Bronchial epithelial cell (primary cell): Measurements from ENCODE around the gene PLPP4. TPM values are rescaled to one million over a fixed set of nuclear protein-coding genes. Genes with fewer than 3 reads are reported as not detected.

Experiments
- DNase-seq: peaks from one replicate; pipeline ENCODE4 v3.0.0-alpha.2; 2010; ENCODE audit warnings: low read depth
- FAIRE-seq: peaks from 2 replicates; lab custom pipeline; 2011; peaks lifted over from hg19 to GRCh38; lab: Jason Lieb, UNC
- H3K27me3 ChIP-seq: 2 replicates; pipeline ENCODE4 v1.5.1; 2011; ENCODE audit warnings: low read length; ENCODE audit not compliant: control insufficient read depth, insufficient read depth
- H3K36me3 ChIP-seq: 2 replicates; pipeline ENCODE4 v1.5.1; 2011; ENCODE audit warnings: low read length; ENCODE audit not compliant: control insufficient read depth, insufficient read depth
- H3K4me3 ChIP-seq: 2 replicates; pipeline ENCODE4 v1.5.1; 2011; ENCODE audit warnings: mild to moderate bottlenecking, low read depth, low read length, control low read depth
- total RNA-seq: library from RNA; depleted of rRNA; stranded (reverse); fragments of >200 nt; gene quantifications from 2 replicates; pipeline ENCODE4 v1.2.1, GENCODE V29; 2014
- TF ChIP-seq, protein P1 (sequence below): IDR thresholded peaks from 2 replicates; pipeline ENCODE4 v1.5.1; 2011; ENCODE audit warnings: mild to moderate bottlenecking, moderate library complexity, low read length, control low read depth, inconsistent platforms; ENCODE audit not compliant: insufficient read depth, severe bottlenecking

The PLPP4 gene
- total RNA-seq, 1 donor from 2014 or later = 0.26 TPM

DNA sequence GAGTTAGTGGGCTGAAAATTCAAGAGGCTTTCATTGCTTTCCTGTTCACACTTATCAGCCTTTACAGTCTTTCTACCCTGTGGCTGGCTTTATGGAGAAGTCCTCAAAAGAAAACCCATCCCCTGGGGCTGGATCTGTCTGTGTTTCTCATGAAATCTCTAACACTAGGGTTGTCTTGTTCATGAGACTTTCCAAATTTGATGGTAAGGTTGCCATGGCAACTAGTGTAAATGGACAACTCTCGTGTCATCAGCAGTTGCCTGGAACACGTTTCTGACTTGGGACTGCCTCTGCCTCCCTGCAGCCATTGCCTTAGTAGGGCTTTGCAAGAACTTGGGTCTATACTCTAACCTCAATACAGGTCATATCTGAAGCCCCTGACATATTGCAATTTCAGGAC is 35.8 kb upstream of the PLPP4 start:
- DNase-seq = no peak
- TF ChIP-seq, protein P1, sequence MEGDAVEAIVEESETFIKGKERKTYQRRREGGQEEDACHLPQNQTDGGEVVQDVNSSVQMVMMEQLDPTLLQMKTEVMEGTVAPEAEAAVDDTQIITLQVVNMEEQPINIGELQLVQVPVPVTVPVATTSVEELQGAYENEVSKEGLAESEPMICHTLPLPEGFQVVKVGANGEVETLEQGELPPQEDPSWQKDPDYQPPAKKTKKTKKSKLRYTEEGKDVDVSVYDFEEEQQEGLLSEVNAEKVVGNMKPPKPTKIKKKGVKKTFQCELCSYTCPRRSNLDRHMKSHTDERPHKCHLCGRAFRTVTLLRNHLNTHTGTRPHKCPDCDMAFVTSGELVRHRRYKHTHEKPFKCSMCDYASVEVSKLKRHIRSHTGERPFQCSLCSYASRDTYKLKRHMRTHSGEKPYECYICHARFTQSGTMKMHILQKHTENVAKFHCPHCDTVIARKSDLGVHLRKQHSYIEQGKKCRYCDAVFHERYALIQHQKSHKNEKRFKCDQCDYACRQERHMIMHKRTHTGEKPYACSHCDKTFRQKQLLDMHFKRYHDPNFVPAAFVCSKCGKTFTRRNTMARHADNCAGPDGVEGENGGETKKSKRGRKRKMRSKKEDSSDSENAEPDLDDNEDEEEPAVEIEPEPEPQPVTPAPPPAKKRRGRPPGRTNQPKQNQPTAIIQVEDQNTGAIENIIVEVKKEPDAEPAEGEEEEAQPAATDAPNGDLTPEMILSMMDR = no peak
- Histone ChIP-seq H3K27me3 (peaks cover 2% of the 10 kb centered on the region), H3K36me3 (no peaks in the 10 kb centered on the region), H3K4me3 (no peak overlapping the region)
- no peak for FAIRE-seq

DNA sequence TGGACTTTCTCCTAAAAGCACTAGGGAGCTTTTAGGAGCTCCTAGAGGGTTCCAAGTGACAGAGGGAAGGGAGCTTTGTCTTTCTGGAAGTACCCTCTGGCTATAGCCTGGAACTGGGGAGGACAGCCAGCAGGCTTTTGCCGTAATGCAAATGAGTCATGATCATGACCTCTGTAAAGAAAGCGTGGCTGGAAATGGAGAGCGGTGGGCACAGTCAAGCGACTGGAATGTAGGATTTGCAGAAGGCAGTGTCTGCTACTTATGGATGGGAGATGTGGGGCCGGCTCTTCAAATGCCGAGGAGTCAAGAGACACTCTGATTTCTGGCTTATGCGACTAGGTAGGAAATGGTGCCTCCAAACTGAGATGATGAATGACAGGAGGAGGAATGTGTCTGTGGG is 34.6 kb upstream of the PLPP4 start:
- Histone ChIP-seq H3K27me3 (peaks cover 2% of the 10 kb centered on the region), H3K4me3 (no peak overlapping the region), H3K36me3 (no peaks in the 10 kb centered on the region)
- DNase-seq = peak; percentile 50
- TF ChIP-seq, protein P1 = no peak
- no peak for FAIRE-seq

DNA sequence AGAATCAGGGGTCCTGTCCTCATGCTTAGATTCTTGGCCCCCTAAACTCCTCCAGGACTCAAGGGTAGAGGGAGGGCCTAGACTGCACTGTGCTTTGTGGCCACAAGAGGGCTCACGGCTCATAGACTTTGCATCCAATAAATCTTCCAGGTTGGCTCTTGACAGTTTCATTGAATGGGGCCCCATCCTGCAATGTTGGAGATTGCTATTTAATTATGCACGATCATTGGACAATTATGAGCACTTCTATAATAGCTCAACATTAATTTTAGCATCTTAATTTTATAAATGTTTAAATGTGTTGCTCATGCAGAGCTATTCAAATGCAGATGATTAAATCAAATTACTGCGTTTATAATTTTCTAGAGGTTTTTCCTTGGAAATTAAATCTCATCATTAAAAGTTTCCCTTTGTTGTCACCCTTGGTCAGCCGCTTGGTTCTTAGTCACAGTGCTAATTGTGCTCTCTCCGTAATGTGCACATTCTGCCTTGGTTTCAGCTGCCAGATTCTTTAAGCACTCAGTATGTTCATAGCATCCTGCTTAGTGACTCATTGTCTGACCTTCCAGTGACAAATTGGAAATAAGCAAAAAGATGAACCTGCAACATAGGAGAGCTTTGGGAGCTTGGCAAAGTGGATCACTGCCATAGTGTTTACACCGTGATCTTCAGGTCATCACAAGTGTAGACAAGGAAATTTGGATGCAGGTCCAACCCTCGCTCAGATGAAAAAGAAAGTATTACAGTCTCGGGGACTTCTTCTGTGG is 33.4 kb upstream of the PLPP4 start:
- FAIRE-seq (peak; percentile 50), DNase-seq (peak; percentile 58)
- no peak overlapping the region for H3K4me3 ChIP-seq

DNA sequence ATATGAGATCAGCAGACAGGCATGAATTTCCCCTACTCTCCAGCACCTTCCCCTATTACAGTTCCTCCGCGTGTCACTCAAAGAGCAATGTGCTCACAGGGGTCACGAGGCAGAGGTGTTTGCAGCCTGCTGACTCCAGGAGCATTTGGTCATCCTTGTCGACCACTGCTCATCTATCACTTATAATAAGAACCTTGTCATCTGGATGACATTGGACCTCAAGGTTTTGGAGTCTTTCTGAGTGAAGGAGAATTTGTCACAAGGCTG is 32.9 kb upstream of the PLPP4 start:
- no peak for FAIRE-seq
- H3K36me3 ChIP-seq = no peaks in the 10 kb centered on the region
- H3K4me3 ChIP-seq = no peak overlapping the region
- TF ChIP-seq, protein P1 = no peak
- no peak for DNase-seq
- peaks cover 2% of the 10 kb centered on the region for H3K27me3 ChIP-seq

More for the DNA sequence above, 33.4 kb upstream of the PLPP4 start:
- TF ChIP-seq, protein P1 = peak; percentile 93
- Histone ChIP-seq H3K27me3 (peaks cover 2% of the 10 kb centered on the region), H3K36me3 (no peaks in the 10 kb centered on the region)

DNA sequence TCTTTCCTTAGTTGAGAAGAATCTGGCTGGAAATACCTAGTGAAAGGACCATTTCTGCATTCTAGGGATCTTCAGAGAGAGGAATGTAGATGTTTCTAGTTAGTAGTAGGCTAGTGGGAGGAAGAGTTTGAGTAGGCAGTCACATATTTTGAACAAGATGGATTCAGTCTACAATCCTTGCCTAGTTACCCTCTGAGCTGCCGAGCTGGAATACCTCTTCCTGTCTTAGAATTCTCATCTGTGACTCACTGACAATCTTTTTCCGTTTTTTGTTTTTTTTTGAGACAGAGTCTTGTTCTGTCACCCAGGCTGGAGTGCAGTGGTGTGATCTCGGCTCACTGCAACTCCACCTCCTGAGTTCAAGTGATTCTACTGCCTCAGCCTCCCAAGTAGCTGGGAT is 30.7 kb upstream of the PLPP4 start:
- Histone ChIP-seq H3K4me3 (no peak overlapping the region), H3K27me3 (peaks cover 2% of the 10 kb centered on the region), H3K36me3 (no peaks in the 10 kb centered on the region)
- DNase-seq (no peak), FAIRE-seq (no peak)
- TF ChIP-seq, protein P1 = no peak

DNA sequence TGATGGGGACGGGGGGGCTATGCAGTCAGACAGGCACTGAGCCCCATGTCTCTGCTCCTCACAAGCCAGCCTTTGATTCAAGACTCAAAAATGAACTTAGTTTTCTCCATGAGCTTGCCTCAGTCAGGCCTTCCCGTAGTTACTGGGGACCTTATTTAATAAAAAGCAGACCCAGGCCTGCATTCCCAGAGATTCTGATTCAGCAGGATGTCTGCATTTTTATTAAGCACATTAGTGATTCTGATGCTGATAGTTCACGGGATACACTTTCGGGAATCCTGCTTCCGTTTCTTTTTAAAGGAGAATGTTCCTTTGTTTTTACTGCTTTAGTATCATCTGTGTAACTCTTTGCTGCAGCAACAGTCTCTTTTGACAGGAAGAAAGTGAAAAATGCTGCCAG is 28.3 kb upstream of the PLPP4 start:
- DNase-seq = no peak
- Histone ChIP-seq H3K4me3 (no peak overlapping the region), H3K36me3 (no peaks in the 10 kb centered on the region), H3K27me3 (no peaks in the 10 kb centered on the region)
- TF ChIP-seq, protein P1 = no peak
- FAIRE-seq = no peak
